NCI-H2227 (cell line): Measurements from ENCODE around the gene SLC35A1.
A peak's percentile ranks its signal among the peaks of the same experiment; 100 is the strongest.
"Not testable (repeated sequence)": the region's sequence is repeated elsewhere in the genome, so short reads cannot be mapped to it uniquely, and the experiment has no call there.

Experiments used
- DNase-seq: peaks from one replicate; lab custom pipeline; 2025; ENCODE audit not compliant: unreplicated experiment; lab: John Stamatoyannopoulos, UW

SLC35A1 gene

GRCh38 chr6:87472525-87473418 lies at the start of gene SLC35A1:
Gene SLC35A1, plus strand, starts transcription at chr6:87472974. Its CDS starts 30 bp downstream, at chr6:87473004.
- peak; percentile 82 for DNase-seq

GRCh38 chr6:87426789-87427188 lies 46.0 kb upstream of the SLC35A1 start:
- DNase-seq, result no peak

- DNase-seq, result no peak
Measured at GRCh38 chr6:87430499-87430898, 42.3 kb upstream of the SLC35A1 start.

- no peak for DNase-seq
Measured at GRCh38 chr6:87431263-87431662, 41.5 kb upstream of the SLC35A1 start.

- DNase-seq, result no peak
Measured at GRCh38 chr6:87436435-87436834, 36.3 kb upstream of the SLC35A1 start.

- no peak for DNase-seq
Measured at GRCh38 chr6:87441711-87442110, 31.1 kb upstream of the SLC35A1 start.

- DNase-seq, result no peak
Measured at GRCh38 chr6:87444362-87444761, 28.4 kb upstream of the SLC35A1 start.

- no peak for DNase-seq
Measured at GRCh38 chr6:87465051-87465450, 7.7 kb upstream of the SLC35A1 start.

GRCh38 chr6:87473419-87473903 lies 687 bp downstream of the SLC35A1 start:
- no peak for DNase-seq

- no peak for DNase-seq
Measured at GRCh38 chr6:87481931-87482330, 9.2 kb downstream of the SLC35A1 start.

GRCh38 chr6:87482366-87482765 lies 9.6 kb downstream of the SLC35A1 start:
- no peak for DNase-seq

- no peak for DNase-seq
Measured at GRCh38 chr6:87483929-87484328, 11.2 kb downstream of the SLC35A1 start.

- DNase-seq, result no peak
Measured at GRCh38 chr6:87484491-87484890, 11.7 kb downstream of the SLC35A1 start.

- DNase-seq, result no peak
Measured at GRCh38 chr6:87487555-87487954, 14.8 kb downstream of the SLC35A1 start.

GRCh38 chr6:87489326-87489725 lies 16.6 kb downstream of the SLC35A1 start:
- DNase-seq, result not testable (repeated sequence)

- no peak for DNase-seq
Measured at GRCh38 chr6:87494761-87495422, 22.1 kb downstream of the SLC35A1 start.

- no peak for DNase-seq
Measured at GRCh38 chr6:87498048-87498447, 25.3 kb downstream of the SLC35A1 start.

- DNase-seq, result no peak
Measured at GRCh38 chr6:87501809-87502572, 29.2 kb downstream of the SLC35A1 start.

GRCh38 chr6:87504441-87504840 lies 31.7 kb downstream of the SLC35A1 start:
- no peak for DNase-seq

GRCh38 chr6:87514831-87515230 lies 42.1 kb downstream of the SLC35A1 start:
- no peak for DNase-seq

GRCh38 chr6:87518453-87518852 lies 45.7 kb downstream of the SLC35A1 start:
- DNase-seq, result no peak
